K562 (cell line): Measurements from ENCODE around the gene CD74. TPM values are rescaled to one million over a fixed set of nuclear protein-coding genes. Genes with fewer than 3 reads are reported as not detected.

Experiments used
- ARHGAP35 ChIP-seq: fragments of 450-650 bp; IDR thresholded peaks from 2 replicates; pipeline ENCODE4 v1.6.1; 2018; ENCODE audit not compliant: partially characterized antibody
- ATF1 ChIP-seq, 2 experiments: fragments of 450-650 bp in 1 of 2; IDR thresholded peaks; 2 replicates each; pipeline ENCODE4 v1.6.1; 2016; ENCODE audit warnings: missing compliant biosample characterization in 1 of 2, missing genetic modification characterization in 1 of 2
- C11orf30 ChIP-seq: fragments of 450-650 bp; IDR thresholded peaks from 2 replicates; pipeline ENCODE4 v1.6.1; 2016; ENCODE audit warnings: low read depth, mild to moderate bottlenecking
- CBFA2T3 ChIP-seq: fragments of 450-650 bp; IDR thresholded peaks from 2 replicates; pipeline ENCODE4 v1.6.1; 2017
- CBFB ChIP-seq: sonication (generic); formaldehyde crosslinking; IDR thresholded peaks from 2 replicates; pipeline ENCODE4 v1.4.0; 2020; ENCODE audit warnings: mild to moderate bottlenecking, missing genetic modification reagents
- ELF2 ChIP-seq: fragments of 250-450 bp; sonication (Bioruptor Pico); IDR thresholded peaks from 2 replicates; pipeline ENCODE4 v1.5.0; 2021; ENCODE audit warnings: mild to moderate bottlenecking
- ETS1 ChIP-seq: conservative IDR thresholded peaks from 2 replicates; pipeline ENCODE4 v1.6.1; 2011; ENCODE audit warnings: low read depth, mild to moderate bottlenecking, low read length; ENCODE audit not compliant: control insufficient read depth
- FOXO4 ChIP-seq: fragments of 450-650 bp; formaldehyde crosslinking; IDR thresholded peaks from 2 replicates; pipeline ENCODE4 v1.4.0; 2020; ENCODE audit warnings: mild to moderate bottlenecking, moderate library complexity
- HNRNPK ChIP-seq: fragments of 200-400 bp; formaldehyde crosslinking; IDR thresholded peaks from one replicate; pipeline ENCODE4 v1.6.1; 2018; ENCODE audit warnings: mild to moderate bottlenecking, low read depth, low read length; ENCODE audit not compliant: poor library complexity, severe bottlenecking
- MXD1 ChIP-seq: fragments of 250-450 bp; sonication (Bioruptor Pico); IDR thresholded peaks from 2 replicates; pipeline ENCODE4 v1.8.0; 2021; ENCODE audit warnings: borderline replicate concordance, mild to moderate bottlenecking, moderate library complexity; ENCODE audit not compliant: poor library complexity, severe bottlenecking
- PRDM10 ChIP-seq: fragments of 450-650 bp; IDR thresholded peaks from 2 replicates; pipeline ENCODE4 v1.6.1; 2018; ENCODE audit not compliant: partially characterized antibody
- RBM25 ChIP-seq: fragments of 200-400 bp; formaldehyde crosslinking; IDR thresholded peaks from 2 replicates; pipeline ENCODE4 v1.6.1; 2018; ENCODE audit warnings: low read length, low read depth, moderate library complexity; ENCODE audit not compliant: severe bottlenecking
- SFPQ ChIP-seq: fragments of 200-400 bp; formaldehyde crosslinking; IDR thresholded peaks from 2 replicates; pipeline ENCODE4 v1.6.1; 2017; ENCODE audit warnings: mild to moderate bottlenecking, low read depth, low read length, moderate library complexity
- SMAD4 ChIP-seq: fragments of 250-450 bp; sonication (Bioruptor Pico); conservative IDR thresholded peaks from 2 replicates; pipeline ENCODE4 v1.8.0; 2021; ENCODE audit warnings: inconsistent platforms, mild to moderate bottlenecking, moderate library complexity
- TRIM28 ChIP-seq: fragments of 450-650 bp; IDR thresholded peaks from 2 replicates; pipeline ENCODE4 v1.6.1; 2017
- ZC3H4 ChIP-seq: sonication (generic); formaldehyde crosslinking; IDR thresholded peaks from 2 replicates; pipeline ENCODE4 v1.9.0; 2021; ENCODE audit warnings: missing genetic modification reagents, borderline replicate concordance
- ZKSCAN8 ChIP-seq: fragments of 200-800 bp; sonication (Bioruptor generic); IDR thresholded peaks from 2 replicates; pipeline ENCODE4 v1.6.1; 2016; ENCODE audit warnings: missing genetic modification characterization, missing compliant biosample characterization
- polyA plus RNA-seq, 8 experiments: library from polyadenylated mRNA; depleted of rRNA in 4 of 8; stranded (reverse) in 5 of 8; unstranded in 3 of 8; fragments of >200 nt; fragmentation: Nextera tagmentation in 2 of 8; fragmentation: Illumina TruSeq in 1 of 8; extraction: Ambion mirVana in 2 of 8; extraction: Trizol in 1 of 8; gene quantifications; 2 replicates each; pipeline versions ENCODE4 v1.2.1 to v1.2.3, GENCODE V29; 2011 to 2014; ENCODE audit warnings: inconsistent platforms in 1 of 8, missing spikeins in 1 of 8
- total RNA-seq, 7 experiments: library from RNA; depleted of rRNA in 6 of 7; stranded (reverse); fragments of >200 nt in 6 of 7; fragmentation: Illumina TruSeq in 2 of 7; extraction: Trizol in 2 of 7; gene quantifications; 2 replicates each; pipeline versions ENCODE4 v1.2.1 to v1.2.3, GENCODE V29; 2011 to 2021; ENCODE audit warnings: low replicate concordance in 1 of 7

Gene CD74
- total and polyA plus RNA-seq, 9 of the 15 experiments (the other 6 are each of a cell fraction or from before 2014, with no cell fraction given) = 0.07 to 4.8 (median 0.32) TPM

- no peak for TF ChIP-seq CBFB (CRISPR knock-in tag)
- TF ChIP-seq C11orf30 = no peak
- TF ChIP-seq ZKSCAN8 (CRISPR knock-in tag) = no peak
- peak; percentile 80; the same call in 1 of the 2 replicates for TF ChIP-seq ETS1
- no peak for TF ChIP-seq SFPQ
- no peak for TF ChIP-seq TRIM28
- TF ChIP-seq RBM25 = peak; percentile 6
- no peak for TF ChIP-seq SMAD4 (CRISPR knock-in tag)
- TF ChIP-seq CBFA2T3 = no peak
- peak; percentile 66 for TF ChIP-seq PRDM10
- TF ChIP-seq FOXO4 (CRISPR knock-in tag) = no peak
- TF ChIP-seq MXD1 (CRISPR knock-in tag) = peak; percentile 77
- TF ChIP-seq ELF2 (CRISPR knock-in tag) = peak; percentile 57; the same call in 1 of the 2 replicates
- no peak for TF ChIP-seq HNRNPK
- no peak for TF ChIP-seq ATF1 (CRISPR knock-in tag; IDR thresholded peaks at IDR 0.05)
- TF ChIP-seq ATF1 (tag; IDR thresholded peaks at IDR 0.05) = peak; percentile 64
- no peak for TF ChIP-seq ZC3H4
- TF ChIP-seq ARHGAP35 = no peak
These were observed 55.1 kb downstream of the CD74 start, which contains the start of gene TCOF1 (continued) for GRCh38 chr5:150357326-150358260.
